ENCODE data around the gene IGSF9. TPM values are rescaled to one million over a fixed set of nuclear protein-coding genes. Genes with fewer than 3 reads are reported as not detected.

The IGSF9 gene
- total and polyA plus RNA-seq, 10 of the 15 experiments (the other 5 are each of a cell fraction or from before 2014, with no cell fraction given): 0.04 to 0.07 TPM; not detected in 8

- no TSS peak for BruUV-seq (replicated peaks)
- Histone ChIP-seq H3K79me2 (ENCODE audit: control insufficient read depth, insufficient read depth, low read length) (no peaks in the 10 kb centered on the region), H3K36me3 (ENCODE audit: control insufficient read depth in 2 of 2, insufficient read depth in 2 of 2, low read length in 1 of 2) (no peaks in the 10 kb centered on the region), H3K4me2 (ENCODE audit: control insufficient read depth, insufficient read depth) (no peak overlapping the region), H2AFZ (ENCODE audit: control insufficient read depth, low read depth, low read length) (no peak overlapping the region), H3K4me3 (no peak overlapping the region), H3K9me3 (replicated peaks; ENCODE audit: control insufficient read depth, insufficient read depth, low read length) (no peaks in the 10 kb centered on the region; the same call in 2 of the 3 replicates), H3K27ac (ENCODE audit: control insufficient read depth, insufficient read depth) (no peak overlapping the region), H3K4me1 (ENCODE audit: control insufficient read depth, insufficient read depth, low read length) (no peaks in the 10 kb centered on the region), H3K27me3 (replicated peaks in 1 of 2; ENCODE audit: control insufficient read depth in 2 of 2, insufficient read depth in 2 of 2, low read length in 1 of 2) (no peaks in the 10 kb centered on the region), H3K9ac (ENCODE audit: control insufficient read depth, insufficient read depth, low read length) (no peak overlapping the region), H4K20me1 (ENCODE audit: control insufficient read depth, insufficient read depth) (no peaks in the 10 kb centered on the region)
- intact Hi-C loops (cut with micrococcal nuclease; ENCODE audit: unreplicated experiment): no loop called here
- ChIA-PET POLR2A (interaction anchor here (0.7 kb wide), 1 partner anchor 49 kb away, joined by 4 read pairs; no protein-coding TSS in a partner anchor), RAD21 (ENCODE audit: unreplicated experiment) (no interaction called here), SMC1A (ENCODE audit: uncharacterized antibody, unreplicated experiment) (no interaction called here), CTCF (interaction anchor here (2.3 to 8.9 kb wide), 2 partner anchors 11 to 103 kb away, joined by 9 to 68 read pairs; no protein-coding TSS in a partner anchor)
- WGBS (ENCODE audit: insufficient coverage, insufficient replicate concordance, low lambda C conversion rate, missing lambda C conversion rate): 77% methylated on average over 3 of the region's 3 CpGs
- DNase-seq (ENCODE audit: low read depth, low spot score) (no peak), FAIRE-seq (no peak), ATAC-seq (no peak)
- in situ Hi-C loops (cut with MboI): no loop called here
- TF ChIP-seq PAX8 (IDR thresholded peaks at IDR 0.05) (no peak), HCFC1 (IDR thresholded peaks at IDR 0.05; ENCODE audit: low read length) (no peak), ZBTB33 (IDR thresholded peaks at IDR 0.05) (no peak), MXI1 (IDR thresholded peaks at IDR 0.05; ENCODE audit: low read depth, low read length) (no peak), EZH2 (IDR thresholded peaks at IDR 0.05; ENCODE audit: borderline replicate concordance, control insufficient read depth, low read depth, low read length) (no peak), KDM1A (IDR thresholded peaks at IDR 0.05; ENCODE audit: borderline replicate concordance) (no peak), RELA (IDR thresholded peaks at IDR 0.05; ENCODE audit: borderline replicate concordance, partially characterized antibody) (no peak), CREB1 (IDR thresholded peaks at IDR 0.05; ENCODE audit: low read depth) (no peak), USF2 (IDR thresholded peaks at IDR 0.05; ENCODE audit: borderline replicate concordance, low read depth, low read length) (no peak), MTA2 (IDR thresholded peaks at IDR 0.05; ENCODE audit: low read depth) (no peak), JUNB (IDR thresholded peaks at IDR 0.05) (no peak), NKRF (conservative IDR thresholded peaks at IDR 0.05) (no peak), BCLAF1 (IDR thresholded peaks at IDR 0.05) (no peak), E4F1 (IDR thresholded peaks at IDR 0.05; ENCODE audit: borderline replicate concordance, partially characterized antibody) (no peak), IKZF1 (conservative IDR thresholded peaks at IDR 0.05) (no peak)
Measured at GRCh38 chr1:159902541-159902940, 42.9 kb downstream of the IGSF9 start.
